Fibroblast of peridontal ligament (primary cell): ENCODE results near the gene ITGA3.
"Not testable (repeated sequence)": the region's sequence is repeated elsewhere in the genome, so short reads cannot be mapped to it uniquely, and the experiment has no call there.

Experiments used
- DNase-seq: peaks from one replicate; pipeline ENCODE4 v3.0.0-alpha.2; 2010; ENCODE audit errors: extremely low read depth

Gene ITGA3

GRCh38 chr17:50035421-50035879 is 20.5 kb upstream of the ITGA3 start:
- no peak for DNase-seq

- no peak for DNase-seq
Measured at GRCh38 chr17:50035945-50036344, 20.0 kb upstream of the ITGA3 start.

GRCh38 chr17:50036455-50037261 is 19.3 kb upstream of the ITGA3 start:
- DNase-seq, result no peak

- DNase-seq, result peak; percentile 62
Measured at GRCh38 chr17:50037321-50038107, 18.4 kb upstream of the ITGA3 start.

GRCh38 chr17:50039058-50039457 is 16.9 kb upstream of the ITGA3 start:
- no peak for DNase-seq

GRCh38 chr17:50040496-50040895 is 15.4 kb upstream of the ITGA3 start:
- DNase-seq, result not testable (repeated sequence)

GRCh38 chr17:50042211-50042610 is 13.7 kb upstream of the ITGA3 start:
- DNase-seq, result no peak

GRCh38 chr17:50043290-50044148 is 12.4 kb upstream of the ITGA3 start:
- DNase-seq, result peak; percentile 24

GRCh38 chr17:50044483-50044882 is 11.4 kb upstream of the ITGA3 start:
- no peak for DNase-seq

GRCh38 chr17:50045154-50045553 is 10.8 kb upstream of the ITGA3 start:
- no peak for DNase-seq

- DNase-seq, result no peak
Measured at GRCh38 chr17:50046179-50046578, 9.7 kb upstream of the ITGA3 start.

GRCh38 chr17:50046667-50047066 is 9.2 kb upstream of the ITGA3 start:
- DNase-seq, result no peak

- DNase-seq, result no peak
Measured at GRCh38 chr17:50047083-50047482, 8.8 kb upstream of the ITGA3 start.

- DNase-seq, result peak; percentile 49
Measured at GRCh38 chr17:50047488-50048126, 8.3 kb upstream of the ITGA3 start.

GRCh38 chr17:50048146-50048720 is 7.7 kb upstream of the ITGA3 start:
- DNase-seq, result no peak

- no peak for DNase-seq
Measured at GRCh38 chr17:50048988-50049387, 6.9 kb upstream of the ITGA3 start.

GRCh38 chr17:50049636-50050035 is 6.3 kb upstream of the ITGA3 start:
- DNase-seq, result no peak

- DNase-seq, result no peak
Measured at GRCh38 chr17:50050431-50051032, 5.4 kb upstream of the ITGA3 start.

GRCh38 chr17:50051082-50051576 is 4.8 kb upstream of the ITGA3 start:
- peak; percentile 34 for DNase-seq

GRCh38 chr17:50051606-50052005 is 4.3 kb upstream of the ITGA3 start:
- no peak for DNase-seq
